Measurements from ENCODE around the gene PCSK5.
"Not testable (repeated sequence)": the region's sequence is repeated elsewhere in the genome, so short reads cannot be mapped to it uniquely, and the experiment has no call there.

PCSK5 gene

DNA sequence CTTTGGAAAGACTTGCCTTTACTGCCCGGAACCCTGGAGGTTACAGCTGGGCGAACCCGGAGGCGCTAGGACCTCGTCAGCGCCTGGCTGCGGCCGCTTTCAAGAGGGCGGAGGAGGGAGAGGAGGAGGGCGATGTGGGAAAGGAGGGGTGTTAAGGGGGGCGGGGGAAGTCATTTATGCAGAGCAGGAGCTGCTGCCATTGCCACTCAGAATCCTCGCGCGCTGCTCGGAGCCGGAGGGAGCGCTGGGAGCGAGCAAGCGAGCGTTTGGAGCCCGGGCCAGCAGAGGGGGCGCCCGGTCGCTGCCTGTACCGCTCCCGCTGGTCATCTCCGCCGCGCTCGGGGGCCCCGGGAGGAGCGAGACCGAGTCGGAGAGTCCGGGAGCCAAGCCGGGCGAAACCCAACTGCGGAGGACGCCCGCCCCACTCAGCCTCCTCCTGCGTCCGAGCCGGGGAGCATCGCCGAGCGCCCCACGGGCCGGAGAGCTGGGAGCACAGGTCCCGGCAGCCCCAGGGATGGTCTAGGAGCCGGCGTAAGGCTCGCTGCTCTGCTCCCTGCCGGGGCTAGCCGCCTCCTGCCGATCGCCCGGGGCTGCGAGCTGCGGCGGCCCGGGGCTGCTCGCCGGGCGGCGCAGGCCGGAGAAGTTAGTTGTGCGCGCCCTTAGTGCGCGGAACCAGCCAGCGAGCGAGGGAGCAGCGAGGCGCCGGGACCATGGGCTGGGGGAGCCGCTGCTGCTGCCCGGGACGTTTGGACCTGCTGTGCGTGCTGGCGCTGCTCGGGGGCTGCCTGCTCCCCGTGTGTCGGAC, at the start of gene PCSK5:
Gene PCSK5 (plus strand): TSS at position 202 of the 805 bp plus-strand sequence. CDS start 509 bp downstream, at position 711.
- peak; percentile 58 for DNase-seq (ENCODE audit: low read depth)

- no peak for DNase-seq (ENCODE audit: low read depth)
Observed at GRCh38 chr9:75844321-75844720, 46.2 kb upstream of the PCSK5 start.

GRCh38 chr9:75845806-75846205, 44.7 kb upstream of the PCSK5 start:
- no peak for DNase-seq (ENCODE audit: low read depth)

GRCh38 chr9:75847085-75847484, 43.4 kb upstream of the PCSK5 start:
- no peak for DNase-seq (ENCODE audit: low read depth)

DNA sequence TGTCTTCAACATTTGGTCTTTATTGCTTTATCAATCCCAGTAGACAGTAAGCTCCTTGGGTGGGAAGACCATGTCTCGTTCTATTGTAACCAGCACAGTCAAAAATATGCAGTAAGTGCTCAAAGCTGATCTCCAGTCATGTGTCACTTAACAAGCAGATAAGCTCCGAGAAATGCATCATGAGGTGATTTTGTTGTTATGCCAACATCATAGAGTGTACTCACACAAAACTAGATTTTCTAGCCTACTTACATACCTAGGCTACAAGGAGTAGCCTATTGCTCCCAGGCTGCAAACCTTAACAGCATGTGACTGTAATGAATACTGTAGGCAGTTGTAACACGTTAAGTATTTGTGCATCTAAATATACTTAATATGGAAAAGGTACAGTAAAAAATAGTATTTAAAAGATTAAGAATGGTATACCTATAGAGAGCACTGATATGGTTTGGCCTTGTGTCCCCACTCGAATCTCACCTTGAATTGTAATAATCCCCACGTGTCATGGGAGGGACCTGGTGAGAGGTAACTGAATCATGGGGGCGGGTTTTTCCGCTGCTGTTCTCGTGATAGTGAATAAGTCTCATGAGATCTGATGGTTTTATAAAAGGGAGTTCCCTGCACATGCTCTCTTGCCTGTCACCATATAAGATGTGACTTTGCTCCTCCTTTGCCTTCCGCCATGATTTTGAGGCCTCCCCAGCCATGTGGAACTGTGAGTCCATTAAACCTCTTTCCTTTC, 39.8 kb upstream of the PCSK5 start:
- DNase-seq (ENCODE audit: low read depth) = no peak

- DNase-seq (ENCODE audit: low read depth) = no peak
Observed at GRCh38 chr9:75851917-75852316, 38.6 kb upstream of the PCSK5 start.

DNA sequence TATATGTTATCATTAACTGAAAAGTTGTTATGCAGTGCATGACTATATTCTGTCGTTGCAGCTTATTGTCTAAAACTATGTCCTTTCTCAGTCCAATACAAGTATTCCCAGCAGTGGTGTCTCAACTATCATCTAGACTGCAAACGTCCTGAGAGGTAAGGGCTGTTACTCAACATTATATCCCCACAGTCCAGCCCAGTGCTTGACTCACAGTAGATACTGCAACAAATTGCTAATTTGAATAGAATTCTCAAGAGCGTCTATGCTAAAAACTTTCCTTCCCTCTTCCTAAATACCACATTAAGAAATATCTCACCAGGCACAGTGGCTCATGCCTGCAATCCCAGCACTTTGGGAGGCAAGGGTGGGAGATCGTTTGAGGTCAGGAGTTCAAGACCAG, 37.7 kb upstream of the PCSK5 start:
- DNase-seq (ENCODE audit: low read depth) = no peak

GRCh38 chr9:75855509-75855908, 35.0 kb upstream of the PCSK5 start:
- DNase-seq (ENCODE audit: low read depth) = no peak

DNA sequence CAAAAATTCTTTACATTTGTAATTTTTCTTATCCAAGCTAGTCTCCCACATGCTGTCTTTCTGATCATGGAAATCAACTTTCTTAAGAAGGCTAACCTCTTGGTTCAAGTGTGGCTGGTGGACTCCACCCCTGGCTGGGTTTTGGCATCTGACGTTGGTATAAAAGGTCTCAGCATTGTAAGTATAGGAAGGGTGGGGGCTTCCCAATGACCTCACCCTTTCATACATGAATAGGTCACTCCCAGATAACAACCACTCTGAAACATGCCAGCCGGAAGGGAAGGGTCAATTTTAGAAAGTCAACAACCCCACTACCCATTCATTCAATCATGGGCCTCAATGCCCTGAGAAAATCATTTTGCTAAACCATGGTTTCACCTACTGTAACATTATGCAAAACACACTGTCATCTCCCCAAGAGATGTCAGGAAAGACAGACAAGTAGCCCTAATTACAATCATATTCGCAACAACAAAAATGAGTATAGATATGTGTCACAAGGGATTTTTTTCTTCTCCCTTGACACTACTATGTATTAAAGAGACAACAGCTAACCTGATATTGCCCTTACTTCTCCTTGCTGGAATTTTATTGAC, 31.9 kb upstream of the PCSK5 start:
- no peak for DNase-seq (ENCODE audit: low read depth)

DNA sequence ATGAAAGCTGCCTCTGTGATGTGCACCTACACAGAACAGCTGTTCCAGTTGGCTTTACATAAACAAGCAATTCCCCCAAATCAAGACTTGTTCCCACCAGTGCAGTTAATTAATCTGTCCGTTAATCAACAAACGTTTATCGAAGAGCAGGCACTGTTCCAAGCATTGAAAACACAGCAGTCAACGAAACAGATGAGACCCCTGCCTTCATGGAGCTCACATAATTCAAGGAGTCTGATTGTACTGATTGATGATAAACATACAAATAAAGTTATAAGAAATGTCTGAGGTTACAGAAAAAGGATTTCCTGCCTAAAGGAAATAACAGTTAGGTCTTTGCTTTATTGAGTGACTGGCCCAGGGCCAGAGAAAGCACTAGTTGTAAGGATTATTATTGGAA, 26.2 kb upstream of the PCSK5 start:
- DNase-seq (ENCODE audit: low read depth) = no peak

DNA sequence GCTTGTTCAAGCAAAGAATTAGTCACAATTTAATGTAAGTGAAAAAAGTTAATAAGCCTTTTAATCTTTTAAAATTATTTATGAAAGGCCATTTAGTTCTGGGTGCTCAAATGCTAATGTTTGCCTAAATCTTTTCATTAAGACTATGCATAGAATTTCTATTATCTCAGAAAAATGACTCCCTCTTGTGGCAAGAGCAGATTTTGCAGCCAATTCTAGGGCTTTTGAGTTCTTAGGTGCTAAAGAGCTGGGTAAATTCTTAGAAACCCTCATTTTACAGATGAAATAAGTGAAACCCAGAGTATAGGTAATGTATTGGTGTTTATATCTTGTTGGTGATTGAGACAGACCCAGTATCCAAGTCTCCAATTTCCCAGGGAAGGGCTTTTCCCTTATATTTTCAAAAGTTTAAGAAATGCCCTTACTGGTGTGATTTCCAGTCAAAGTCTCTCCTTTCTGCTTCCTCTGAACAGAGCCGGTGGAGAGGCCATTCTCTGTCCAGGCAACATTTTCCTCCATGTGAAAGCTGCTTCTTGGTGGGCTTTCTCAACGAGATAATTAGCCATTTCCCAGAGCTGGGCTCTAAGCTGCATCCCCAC, 24.1 kb upstream of the PCSK5 start:
- DNase-seq (ENCODE audit: low read depth) = peak; percentile 11

DNA sequence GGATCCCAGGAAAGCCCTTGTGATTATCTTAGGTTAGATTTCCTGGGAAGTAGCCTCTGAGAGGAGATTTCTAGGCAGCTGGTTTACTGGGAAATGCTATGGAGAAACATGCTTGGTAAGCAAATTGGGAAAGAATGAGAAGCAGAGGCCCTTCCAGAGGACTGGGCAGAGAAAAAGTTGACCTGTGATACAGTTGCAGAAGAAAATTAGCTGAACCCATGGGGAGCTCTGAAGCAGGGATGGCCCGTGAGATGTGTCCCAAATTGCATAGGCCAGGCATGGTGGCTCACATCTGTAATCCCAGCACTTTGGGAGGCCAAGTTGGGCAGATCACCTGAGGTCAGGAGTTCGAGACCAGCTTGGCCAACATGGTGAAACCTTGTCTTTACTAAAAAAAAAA, 21.9 kb upstream of the PCSK5 start:
- DNase-seq (ENCODE audit: low read depth) = not testable (repeated sequence)

- DNase-seq (ENCODE audit: low read depth) = no peak
Observed at GRCh38 chr9:75869236-75869635, 21.2 kb upstream of the PCSK5 start.

GRCh38 chr9:75870450-75870849, 20.0 kb upstream of the PCSK5 start:
- no peak for DNase-seq (ENCODE audit: low read depth)

DNA sequence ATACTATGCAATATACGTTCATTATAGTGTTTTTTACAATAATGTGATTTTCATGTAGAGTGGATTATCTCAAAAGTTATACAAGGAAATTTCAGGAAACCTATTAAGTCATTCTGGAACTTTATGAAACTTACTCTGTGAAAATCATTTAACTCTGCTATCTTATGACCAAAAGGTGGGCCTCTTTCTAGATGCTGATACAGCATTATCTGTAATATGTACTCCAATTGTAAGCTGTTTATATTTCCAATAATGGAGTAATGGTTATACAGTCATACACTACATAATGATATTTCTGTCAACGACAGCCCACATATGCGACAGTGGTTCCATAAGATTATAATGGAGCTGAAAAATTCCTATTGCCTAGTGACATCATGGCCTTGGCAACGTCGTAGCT, 18.8 kb upstream of the PCSK5 start:
- no peak for DNase-seq (ENCODE audit: low read depth)

- no peak for DNase-seq (ENCODE audit: low read depth)
Observed at GRCh38 chr9:75873712-75874111, 16.8 kb upstream of the PCSK5 start.

DNA sequence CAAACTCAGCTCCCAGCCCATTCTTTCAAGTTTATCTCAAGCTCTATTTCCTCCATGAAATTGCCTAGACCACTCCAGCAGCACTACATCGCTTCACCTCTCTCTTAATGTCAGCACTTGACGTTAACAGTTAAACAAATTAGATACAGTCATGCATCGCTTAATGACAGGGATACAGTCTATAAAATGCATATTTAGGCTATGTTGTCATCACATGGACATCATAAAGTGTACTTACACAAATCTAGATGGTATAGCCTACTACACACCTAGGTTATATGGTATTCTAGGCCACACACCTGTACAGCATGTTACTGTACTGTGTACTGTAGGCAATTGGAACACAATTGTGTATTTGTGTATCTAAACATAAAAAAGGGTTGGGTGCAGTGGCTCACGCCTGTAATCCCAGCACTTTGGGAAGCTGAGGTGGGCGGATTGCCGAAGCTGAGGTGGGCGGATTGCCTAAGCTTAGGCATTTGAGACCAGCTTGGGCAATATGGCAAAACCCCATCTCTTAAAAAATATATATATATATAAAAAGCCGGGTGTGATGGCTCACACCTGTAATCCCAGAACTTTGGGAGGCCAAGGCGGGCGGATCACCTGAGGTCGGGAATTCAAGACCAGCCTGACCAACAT, 13.4 kb upstream of the PCSK5 start:
- no peak for DNase-seq (ENCODE audit: low read depth)

DNA sequence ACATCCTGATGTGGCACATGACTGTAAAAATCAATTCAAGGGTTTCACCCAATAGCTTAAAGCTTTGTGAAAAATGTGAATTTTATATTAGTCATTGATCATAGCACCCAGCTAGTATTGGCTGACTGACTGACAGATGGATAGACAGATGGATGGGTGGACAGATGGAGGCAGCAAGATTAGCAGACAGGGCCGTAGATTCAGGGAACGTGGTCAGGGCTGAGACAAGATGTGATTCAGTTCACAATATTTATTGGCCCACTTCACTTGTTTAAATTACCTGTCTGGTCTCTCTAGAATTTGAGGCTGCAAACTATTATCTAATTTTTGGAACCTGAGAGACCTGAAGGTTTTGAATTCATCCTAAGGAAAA, 12.0 kb upstream of the PCSK5 start:
- no peak for DNase-seq (ENCODE audit: low read depth)

GRCh38 chr9:75880618-75881017, 9.9 kb upstream of the PCSK5 start:
- DNase-seq (ENCODE audit: low read depth) = no peak

DNA sequence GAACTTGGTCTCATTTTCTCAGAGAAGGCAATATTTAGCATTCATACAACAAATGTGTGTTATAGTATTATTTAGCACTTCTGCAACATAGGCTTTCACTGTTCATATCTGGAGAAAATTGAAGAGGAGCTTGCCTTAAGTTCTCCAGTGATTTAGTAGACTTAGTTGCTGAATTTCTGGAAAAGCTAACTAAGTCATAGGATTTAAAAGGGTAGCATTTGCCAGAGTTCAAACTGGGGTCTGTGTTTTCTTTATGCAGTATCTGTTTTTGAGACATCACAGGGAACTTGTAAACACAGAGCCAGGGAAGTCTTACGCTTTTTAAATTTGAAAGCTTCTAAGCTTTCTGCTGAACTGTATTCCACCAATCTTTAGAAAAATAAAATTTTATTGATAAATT, 8.7 kb upstream of the PCSK5 start:
- no peak for DNase-seq (ENCODE audit: low read depth)

- DNase-seq (ENCODE audit: low read depth) = no peak
Observed at GRCh38 chr9:75885652-75886051, 4.8 kb upstream of the PCSK5 start.

DNA sequence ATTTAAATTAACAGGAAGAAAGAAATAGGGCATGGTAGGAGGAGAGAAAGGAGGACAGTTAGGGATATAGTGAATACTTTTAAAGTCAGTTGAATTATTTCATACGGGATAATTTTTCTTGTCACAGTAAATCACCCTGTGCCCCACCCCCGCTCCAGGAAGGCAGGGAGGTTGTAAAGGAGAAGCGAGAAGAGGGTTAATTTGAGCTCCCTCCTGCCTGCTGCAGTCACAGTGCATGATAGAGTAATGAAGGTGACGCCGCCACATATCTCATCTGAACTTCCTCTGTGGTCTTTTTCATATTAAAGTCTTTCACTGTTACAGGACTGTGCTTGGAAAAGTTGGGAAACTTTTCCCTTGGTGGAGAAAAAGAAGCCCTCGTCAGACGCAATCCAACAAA, 896 bp upstream of the PCSK5 start:
- DNase-seq (ENCODE audit: low read depth) = no peak
